HepG2 (cell line): Measurements from ENCODE around the gene ADPRS. TPM values are rescaled to one million over a fixed set of nuclear protein-coding genes. Genes with fewer than 3 reads are reported as not detected.

Experiments used
- GATA4 ChIP-seq: sonication (generic); IDR thresholded peaks from 2 replicates; pipeline ENCODE4 v1.6.1; 2016; ENCODE audit warnings: antibody characterized with exemption, low read depth, borderline replicate concordance
- MEIS2 ChIP-seq: sonication (generic); formaldehyde crosslinking; IDR thresholded peaks from 2 replicates; pipeline ENCODE4 v1.9.0; 2021; ENCODE audit warnings: mild to moderate bottlenecking, missing genetic modification reagents
- PHF8 ChIP-seq: sonication (generic); formaldehyde crosslinking; IDR thresholded peaks from 2 replicates; pipeline ENCODE4 v1.5.0; 2020; ENCODE audit warnings: missing genetic modification reagents
- POGZ ChIP-seq: sonication (generic); formaldehyde crosslinking; IDR thresholded peaks from 2 replicates; pipeline ENCODE4 v1.4.0; 2020; ENCODE audit warnings: mild to moderate bottlenecking, missing genetic modification reagents
- RARA ChIP-seq: IDR thresholded peaks from 2 replicates; pipeline ENCODE4 v1.6.1; 2016; ENCODE audit warnings: missing genetic modification reagents, missing compliant biosample characterization
- RBFOX2 ChIP-seq: fragments of 200-400 bp; formaldehyde crosslinking; IDR thresholded peaks from 2 replicates; pipeline ENCODE4 v1.6.1; 2017; ENCODE audit warnings: low read depth, mild to moderate bottlenecking, low read length
- SPEN ChIP-seq: sonication (generic); formaldehyde crosslinking; IDR thresholded peaks from 2 replicates; pipeline ENCODE4 v1.5.1; 2020; ENCODE audit warnings: low read depth, mild to moderate bottlenecking, missing genetic modification reagents
- ZNF724P ChIP-seq: sonication (generic); formaldehyde crosslinking; IDR thresholded peaks from 2 replicates; pipeline ENCODE4 v1.8.0; 2022; ENCODE audit warnings: missing genetic modification reagents, borderline replicate concordance
- ZNF776 ChIP-seq: sonication (generic); formaldehyde crosslinking; IDR thresholded peaks from 2 replicates; pipeline ENCODE4 v1.4.0; 2020; ENCODE audit warnings: mild to moderate bottlenecking, missing genetic modification reagents
- ZSCAN29 ChIP-seq: sonication (generic); formaldehyde crosslinking; conservative IDR thresholded peaks from 2 replicates; pipeline ENCODE4 v1.4.0; 2020; ENCODE audit warnings: mild to moderate bottlenecking, missing genetic modification reagents
- polyA plus RNA-seq, 8 experiments: library from polyadenylated mRNA; depleted of rRNA in 3 of 8; stranded (reverse) in 7 of 8; unstranded in 1 of 8; fragments of >200 nt; fragmentation: Illumina TruSeq in 4 of 8; extraction: Trizol in 4 of 8; gene quantifications; 2 replicates each; pipeline versions ENCODE4 v1.2.1 to v1.2.3, GENCODE V29; 2011 to 2016; ENCODE audit warnings: low read depth in 4 of 8, missing spikeins in 1 of 8, mixed read lengths in 1 of 8; ENCODE audit not compliant: insufficient read depth in 1 of 8
- total RNA-seq, 5 experiments: library from RNA; depleted of rRNA; stranded (reverse); fragments of >200 nt; fragmentation: Illumina TruSeq; extraction: Trizol; gene quantifications; 2 replicates each; pipeline ENCODE4 v1.2.3, GENCODE V29; 2016; ENCODE audit warnings: low read depth in 1 of 5
- TF ChIP-seq, protein P1 (sequence below): sonication (generic); formaldehyde crosslinking; IDR thresholded peaks from 2 replicates; pipeline ENCODE4 v1.8.1; 2023; ENCODE audit warnings: mild to moderate bottlenecking, missing genetic modification reagents
- TF ChIP-seq, protein P2 (sequence below): IDR thresholded peaks from 2 replicates; pipeline ENCODE4 v1.6.1; 2016; ENCODE audit warnings: low read depth, control low read depth
- TF ChIP-seq, protein P3 (sequence below): IDR thresholded peaks from 2 replicates; pipeline ENCODE4 v1.6.1; 2016; ENCODE audit warnings: mild to moderate bottlenecking

The ADPRS gene
- total and polyA plus RNA-seq, 2 of the 13 experiments (the other 11 are each of a cell fraction or from before 2014, with no cell fraction given): 30.6 to 36.4 TPM

DNA sequence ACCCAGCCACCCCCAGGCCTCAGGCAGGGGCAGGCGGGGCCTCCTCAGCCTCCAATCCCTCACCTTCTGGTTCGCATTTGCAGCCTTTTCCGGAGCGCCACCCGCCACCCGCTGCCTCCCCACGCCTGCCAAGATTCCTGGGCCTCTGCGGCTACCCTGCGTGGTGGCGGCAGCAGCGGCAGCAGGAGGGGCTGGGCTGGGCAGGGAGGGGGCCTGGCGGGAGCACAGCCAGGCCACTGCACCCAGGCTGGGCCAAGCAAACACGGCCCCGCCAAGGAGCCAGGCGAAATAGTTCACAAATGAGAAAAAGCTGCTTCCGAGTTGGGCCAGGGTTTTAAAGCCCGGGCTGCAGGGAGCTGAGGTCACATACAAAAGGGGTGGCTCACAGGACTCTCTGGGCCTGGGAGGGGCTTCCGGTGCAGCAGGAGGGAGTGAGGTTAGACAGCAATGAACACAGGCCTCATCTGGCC is 26.5 kb downstream of the ADPRS start (continued):
- TF ChIP-seq, protein P1, sequence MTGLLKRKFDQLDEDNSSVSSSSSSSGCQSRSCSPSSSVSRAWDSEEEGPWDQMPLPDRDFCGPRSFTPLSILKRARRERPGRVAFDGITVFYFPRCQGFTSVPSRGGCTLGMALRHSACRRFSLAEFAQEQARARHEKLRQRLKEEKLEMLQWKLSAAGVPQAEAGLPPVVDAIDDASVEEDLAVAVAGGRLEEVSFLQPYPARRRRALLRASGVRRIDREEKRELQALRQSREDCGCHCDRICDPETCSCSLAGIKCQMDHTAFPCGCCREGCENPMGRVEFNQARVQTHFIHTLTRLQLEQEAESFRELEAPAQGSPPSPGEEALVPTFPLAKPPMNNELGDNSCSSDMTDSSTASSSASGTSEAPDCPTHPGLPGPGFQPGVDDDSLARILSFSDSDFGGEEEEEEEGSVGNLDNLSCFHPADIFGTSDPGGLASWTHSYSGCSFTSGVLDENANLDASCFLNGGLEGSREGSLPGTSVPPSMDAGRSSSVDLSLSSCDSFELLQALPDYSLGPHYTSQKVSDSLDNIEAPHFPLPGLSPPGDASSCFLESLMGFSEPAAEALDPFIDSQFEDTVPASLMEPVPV: no peak
- TF ChIP-seq POGZ (CRISPR knock-in tag): 0 out of 2 replicates have a peak, but pooled peaks have one; percentile 12
- TF ChIP-seq ZNF776 (CRISPR knock-in tag): no peak
- TF ChIP-seq, protein P2, sequence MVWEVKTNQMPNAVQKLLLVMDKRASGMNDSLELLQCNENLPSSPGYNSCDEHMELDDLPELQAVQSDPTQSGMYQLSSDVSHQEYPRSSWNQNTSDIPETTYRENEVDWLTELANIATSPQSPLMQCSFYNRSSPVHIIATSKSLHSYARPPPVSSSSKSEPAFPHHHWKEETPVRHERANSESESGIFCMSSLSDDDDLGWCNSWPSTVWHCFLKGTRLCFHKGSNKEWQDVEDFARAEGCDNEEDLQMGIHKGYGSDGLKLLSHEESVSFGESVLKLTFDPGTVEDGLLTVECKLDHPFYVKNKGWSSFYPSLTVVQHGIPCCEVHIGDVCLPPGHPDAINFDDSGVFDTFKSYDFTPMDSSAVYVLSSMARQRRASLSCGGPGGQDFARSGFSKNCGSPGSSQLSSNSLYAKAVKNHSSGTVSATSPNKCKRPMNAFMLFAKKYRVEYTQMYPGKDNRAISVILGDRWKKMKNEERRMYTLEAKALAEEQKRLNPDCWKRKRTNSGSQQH (CRISPR knock-in tag): no peak
- no peak for TF ChIP-seq GATA4
- TF ChIP-seq SPEN (CRISPR knock-in tag): peak; percentile 35; the same call in 1 of the 2 replicates
- no peak for TF ChIP-seq MEIS2 (CRISPR knock-in tag)
- TF ChIP-seq ZSCAN29 (CRISPR knock-in tag): 0 out of 2 replicates have a peak, but pooled peaks have one; percentile 53
- peak; percentile 76 for TF ChIP-seq PHF8
- TF ChIP-seq ZNF724P (CRISPR knock-in tag): 0 out of 2 replicates have a peak, but pooled peaks have one; percentile 30
- TF ChIP-seq RBFOX2: 0 out of 2 replicates have a peak, but pooled peaks have one; percentile 30
- no peak for TF ChIP-seq RARA (CRISPR knock-in tag)
- TF ChIP-seq, protein P3, sequence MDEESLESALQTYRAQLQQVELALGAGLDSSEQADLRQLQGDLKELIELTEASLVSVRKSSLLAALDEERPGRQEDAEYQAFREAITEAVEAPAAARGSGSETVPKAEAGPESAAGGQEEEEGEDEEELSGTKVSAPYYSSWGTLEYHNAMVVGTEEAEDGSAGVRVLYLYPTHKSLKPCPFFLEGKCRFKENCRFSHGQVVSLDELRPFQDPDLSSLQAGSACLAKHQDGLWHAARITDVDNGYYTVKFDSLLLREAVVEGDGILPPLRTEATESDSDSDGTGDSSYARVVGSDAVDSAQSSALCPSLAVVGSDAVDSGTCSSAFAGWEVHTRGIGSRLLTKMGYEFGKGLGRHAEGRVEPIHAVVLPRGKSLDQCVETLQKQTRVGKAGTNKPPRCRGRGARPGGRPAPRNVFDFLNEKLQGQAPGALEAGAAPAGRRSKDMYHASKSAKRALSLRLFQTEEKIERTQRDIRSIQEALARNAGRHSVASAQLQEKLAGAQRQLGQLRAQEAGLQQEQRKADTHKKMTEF (CRISPR knock-in tag): peak; percentile 35; the same call in 1 of the 2 replicates
- TF ChIP-seq, all 625 proteins: peak for 40
